T-helper 1 cell treated with Interleukin-12 subunit alpha and Interleukin-12 subunit beta and Interleukin-4 antibody, amounts not matched to agents 30 μg/mL and 1 μg/mL, for 36 hours (primary cell): ENCODE data around the gene NEURL1.

Experiments
- H3K27ac Mint-ChIP-seq: one replicate; pipeline ENCODE4 v1.8.0; 2021; ENCODE audit warnings: mild to moderate bottlenecking, mixed read lengths
- H3K27me3 Mint-ChIP-seq: one replicate; pipeline ENCODE4 v1.8.0; 2021; ENCODE audit warnings: low read depth, mixed read lengths
- H3K36me3 Mint-ChIP-seq: one replicate; pipeline ENCODE4 v1.8.0; 2021; ENCODE audit warnings: low read depth, mixed read lengths
- H3K4me1 Mint-ChIP-seq: one replicate; pipeline ENCODE4 v1.8.0; 2021; ENCODE audit warnings: low read depth, mixed read lengths
- H3K4me3 Mint-ChIP-seq: one replicate; pipeline ENCODE4 v1.8.0; 2021; ENCODE audit warnings: mild to moderate bottlenecking, moderate library complexity, mixed read lengths
- H3K9me3 Mint-ChIP-seq: one replicate; pipeline ENCODE4 v1.8.0; 2021; ENCODE audit warnings: mixed read lengths

Gene NEURL1

DNA sequence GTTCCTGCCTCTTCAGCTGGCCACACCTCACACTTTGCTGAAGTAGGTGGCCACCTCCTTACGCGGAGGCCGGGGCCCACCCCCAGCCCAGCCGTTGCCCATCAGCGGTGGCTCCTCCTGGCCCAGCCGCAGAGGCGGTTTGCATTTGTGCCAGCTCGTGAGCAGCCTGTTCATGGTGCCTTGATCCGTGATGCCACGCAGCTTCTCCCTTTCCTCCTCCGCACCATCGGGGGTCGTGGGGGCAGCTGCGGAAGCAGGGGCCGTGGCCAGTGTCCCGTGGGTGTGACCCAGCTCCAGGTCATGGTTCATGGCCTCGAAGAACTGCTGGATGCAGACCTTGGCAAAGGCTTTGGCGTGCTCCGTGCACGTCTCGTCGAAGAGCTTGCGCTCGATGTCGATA lies 38.3 kb upstream of the NEURL1 start:
- Mint-ChIP-seq H3K36me3 (peaks cover 7% of the 10 kb centered on the region), H3K4me1 (peaks cover 33% of the 10 kb centered on the region), H3K9me3 (no peaks in the 10 kb centered on the region), H3K27me3 (no peaks in the 10 kb centered on the region), H3K4me3 (no peak overlapping the region), H3K27ac (no peak overlapping the region)

DNA sequence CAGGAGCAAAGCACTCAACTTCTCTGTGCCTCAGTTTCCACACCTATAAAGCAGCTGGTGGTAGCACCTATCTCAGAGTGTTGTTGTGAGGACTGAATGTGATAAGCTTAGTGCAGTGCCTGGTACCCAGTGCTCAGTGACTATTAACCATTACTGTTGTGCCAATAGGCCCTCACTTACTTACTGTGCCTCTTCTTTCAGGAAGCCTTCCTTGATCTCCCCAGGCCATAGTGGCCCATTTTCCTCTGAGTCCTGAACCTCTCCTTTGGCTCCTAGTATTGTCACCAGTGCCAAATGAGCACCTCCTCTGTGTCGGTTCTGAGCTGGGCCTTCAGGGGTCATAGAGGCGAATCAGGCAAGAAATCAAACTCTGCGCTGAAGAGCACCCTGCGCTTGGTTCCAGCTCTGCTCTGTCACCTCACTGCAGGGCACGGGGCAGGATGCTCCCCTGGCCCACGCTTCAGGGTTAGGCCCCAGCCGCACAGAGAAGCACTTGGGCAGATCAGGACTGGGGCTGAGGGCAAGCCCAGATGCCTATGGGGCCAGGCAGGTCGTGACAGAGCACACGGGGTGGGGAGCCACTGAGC lies 37.3 kb upstream of the NEURL1 start:
- Mint-ChIP-seq H3K4me3 (no peak overlapping the region), H3K9me3 (no peaks in the 10 kb centered on the region), H3K4me1 (peaks cover 24% of the 10 kb centered on the region), H3K27me3 (no peaks in the 10 kb centered on the region), H3K27ac (no peak overlapping the region), H3K36me3 (peaks cover 2% of the 10 kb centered on the region)

DNA sequence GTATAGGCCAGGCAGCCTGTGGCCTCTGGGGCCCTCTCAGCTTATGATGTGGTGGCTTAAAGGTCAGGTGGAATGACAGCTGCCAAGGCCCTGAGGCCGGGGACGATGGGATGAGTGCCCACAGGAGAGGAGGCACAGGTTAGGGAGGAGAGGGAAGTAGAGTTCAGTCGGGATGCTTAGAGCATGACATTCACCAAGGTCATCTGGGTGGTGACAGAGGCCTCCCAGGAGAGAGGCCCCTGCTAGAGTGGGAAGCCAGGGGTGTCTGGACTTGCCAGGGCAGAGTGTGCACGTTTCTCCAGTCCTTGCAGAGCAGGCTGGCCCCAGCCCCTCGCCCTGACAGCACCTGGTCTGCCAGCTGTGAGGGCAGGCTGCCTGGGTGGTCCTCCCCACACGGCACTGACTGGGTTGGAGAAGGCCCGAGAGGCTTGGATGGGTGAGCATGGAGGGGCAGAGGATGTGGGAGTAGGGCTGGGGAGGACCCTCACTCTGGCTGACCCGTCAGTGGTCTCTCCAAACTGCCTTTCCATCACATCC lies 36.3 kb upstream of the NEURL1 start:
- Mint-ChIP-seq H3K9me3 (no peaks in the 10 kb centered on the region), H3K27ac (peak overlapping the region; percentile 66), H3K4me1 (peaks cover 19% of the 10 kb centered on the region), H3K4me3 (no peak overlapping the region), H3K27me3 (no peaks in the 10 kb centered on the region), H3K36me3 (no peaks in the 10 kb centered on the region)

DNA sequence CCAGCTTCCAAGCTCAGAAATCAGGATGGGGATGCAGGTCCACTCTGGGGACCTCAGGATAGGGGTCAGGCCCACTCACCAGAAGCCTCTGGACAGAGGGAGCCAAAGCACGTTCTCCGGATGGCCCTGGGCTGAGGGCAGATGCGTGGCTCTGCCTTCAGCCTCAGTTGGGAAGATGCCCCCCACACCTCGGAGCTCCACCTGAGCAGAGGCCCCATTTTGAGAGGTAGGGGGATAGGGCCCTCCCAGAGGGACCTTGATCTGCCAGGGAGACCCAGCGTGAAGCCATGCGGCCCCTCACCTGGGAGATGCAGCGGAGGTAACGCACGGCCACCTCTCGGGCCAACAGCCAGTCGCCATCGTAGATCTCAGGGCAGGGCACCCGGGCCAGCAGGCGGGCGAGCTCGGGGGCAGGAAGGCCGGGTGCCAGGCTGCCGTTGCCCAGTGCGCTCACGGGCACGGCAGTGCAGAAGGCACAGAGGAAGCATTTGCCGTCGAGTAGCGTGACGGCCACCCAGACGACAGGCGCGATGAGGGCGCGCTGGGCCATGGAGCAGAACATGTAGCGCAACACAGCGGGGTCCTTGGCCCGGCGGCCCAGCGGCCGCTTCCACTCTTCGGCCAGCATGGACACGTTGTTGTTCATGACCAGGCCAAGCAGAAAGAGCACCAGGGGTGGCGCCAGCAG lies 35.5 kb upstream of the NEURL1 start:
- Mint-ChIP-seq H3K4me1 (peaks cover 14% of the 10 kb centered on the region), H3K36me3 (no peaks in the 10 kb centered on the region), H3K4me3 (no peak overlapping the region), H3K9me3 (no peaks in the 10 kb centered on the region), H3K27me3 (no peaks in the 10 kb centered on the region), H3K27ac (no peak overlapping the region)

DNA sequence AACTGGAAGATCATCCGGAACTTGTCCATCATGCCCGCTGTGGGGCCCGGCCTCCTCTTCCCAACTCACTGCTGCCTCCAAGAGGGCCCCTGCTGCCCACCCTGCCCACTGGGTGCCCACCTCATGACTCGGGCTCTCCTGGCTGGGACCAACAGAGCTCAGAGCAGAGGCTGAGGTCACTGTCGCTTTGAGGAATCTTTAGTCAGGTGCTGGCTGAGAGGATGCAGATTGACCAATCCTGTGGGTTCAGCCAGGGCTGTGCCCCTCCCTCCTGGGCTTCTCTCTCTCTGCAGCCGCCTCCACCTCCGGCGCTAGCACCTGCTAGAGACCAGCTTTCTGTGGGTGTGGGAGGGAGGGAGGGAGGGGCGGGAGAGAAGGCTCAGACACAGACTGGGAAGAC lies 34.8 kb upstream of the NEURL1 start, which contains the start of gene CALHM1:
Gene CALHM1 (minus strand): TSS at position 181 of the 400 bp plus-strand sequence. CDS start 149 bp downstream, at position 32.
- Mint-ChIP-seq H3K27me3 (peaks cover 2% of the 10 kb centered on the region), H3K4me3 (no peak within 1 kb of the TSS), H3K36me3 (no peaks in the 10 kb centered on the region), H3K9me3 (no peaks in the 10 kb centered on the region), H3K4me1 (peaks cover 11% of the 10 kb centered on the region), H3K27ac (peak within 1 kb of the TSS; percentile 10)

DNA sequence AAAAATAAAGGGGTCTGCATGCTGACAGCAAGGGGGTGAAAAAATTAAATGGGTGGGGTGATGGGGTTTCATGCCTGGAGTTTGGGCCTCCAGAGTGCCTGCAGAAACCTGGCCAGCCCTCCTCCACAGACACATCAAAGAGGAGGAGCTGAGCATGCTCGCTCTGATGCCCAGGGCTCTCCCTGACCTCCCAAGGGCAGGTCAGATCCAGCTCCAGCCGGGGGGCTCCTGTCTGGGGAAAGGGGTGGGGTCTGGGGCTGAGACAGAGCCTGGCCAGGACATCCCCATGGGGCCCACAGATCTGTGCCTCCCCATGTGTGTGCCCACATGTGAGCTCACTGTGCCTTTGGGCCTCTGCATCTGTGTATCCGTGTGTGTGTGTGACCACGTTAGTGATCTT lies 33.9 kb upstream of the NEURL1 start:
- H3K4me3 Mint-ChIP-seq: no peak overlapping the region
- no peak overlapping the region for H3K27ac Mint-ChIP-seq
- peaks cover 11% of the 10 kb centered on the region for H3K4me1 Mint-ChIP-seq
- H3K27me3 Mint-ChIP-seq: peaks cover 11% of the 10 kb centered on the region
- H3K9me3 Mint-ChIP-seq: no peaks in the 10 kb centered on the region
- no peaks in the 10 kb centered on the region for H3K36me3 Mint-ChIP-seq

DNA sequence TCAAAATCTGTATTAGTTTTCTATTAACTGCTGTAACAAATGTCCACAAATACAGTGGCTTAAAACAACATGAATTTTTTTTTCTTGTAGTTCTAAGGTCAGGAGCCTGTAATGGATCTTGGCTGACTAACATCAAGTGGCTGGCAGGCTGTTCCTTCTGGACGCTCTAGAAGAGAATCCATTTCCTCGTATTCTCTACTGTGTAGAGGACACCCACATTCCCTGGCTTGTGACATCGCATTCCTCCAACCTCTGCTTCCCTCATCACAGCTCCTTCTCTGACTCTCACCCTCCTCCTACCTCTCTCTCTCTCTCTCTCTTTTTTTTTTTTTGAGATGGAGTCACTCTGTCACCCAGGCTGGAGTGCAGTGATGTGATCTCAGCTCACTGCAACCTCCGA lies 30.0 kb upstream of the NEURL1 start:
- H3K27me3 Mint-ChIP-seq: peaks cover 14% of the 10 kb centered on the region
- peaks cover 35% of the 10 kb centered on the region for H3K4me1 Mint-ChIP-seq
- H3K9me3 Mint-ChIP-seq: no peaks in the 10 kb centered on the region
- H3K4me3 Mint-ChIP-seq: no peak overlapping the region
- H3K36me3 Mint-ChIP-seq: peaks cover 6% of the 10 kb centered on the region
- H3K27ac Mint-ChIP-seq: no peak overlapping the region

DNA sequence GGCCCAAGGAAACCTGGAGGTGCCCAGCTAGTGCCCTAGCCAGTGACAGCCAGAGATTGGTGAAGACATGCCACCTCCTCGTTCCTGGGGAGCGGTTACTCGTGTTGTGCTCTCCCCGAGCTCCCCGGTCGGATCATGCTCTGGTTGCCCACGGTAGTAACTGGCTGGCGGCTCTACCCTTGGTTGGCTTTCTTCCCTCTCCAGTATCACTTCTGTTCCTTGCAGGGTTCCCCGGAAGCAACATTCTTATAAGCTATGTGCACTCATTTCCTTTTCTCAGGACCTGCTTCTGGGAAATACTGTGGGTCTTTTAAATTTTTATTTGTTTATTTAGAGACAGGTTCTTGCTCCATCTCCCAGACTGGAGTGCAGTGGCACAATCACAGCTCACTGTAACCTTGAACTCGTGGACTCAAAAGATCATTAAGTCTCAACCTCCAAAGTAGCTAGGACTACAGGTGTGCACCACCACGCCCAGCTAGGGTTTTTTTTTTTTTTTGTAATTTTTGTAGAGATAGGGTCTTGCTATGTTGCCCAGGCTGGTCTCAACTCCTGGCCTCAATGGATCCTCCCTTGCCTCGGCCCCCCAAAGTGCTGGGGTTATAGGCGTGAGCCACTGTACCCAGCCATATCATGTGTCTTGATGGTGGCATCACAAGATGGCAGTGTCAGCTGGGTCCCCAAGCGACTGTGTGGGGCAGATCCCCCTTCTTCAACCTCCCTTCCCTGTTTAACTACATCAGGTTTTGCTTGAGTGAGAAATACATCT lies 27.9 kb upstream of the NEURL1 start:
- Mint-ChIP-seq H3K36me3 (peaks cover 13% of the 10 kb centered on the region), H3K27ac (no peak overlapping the region)

DNA sequence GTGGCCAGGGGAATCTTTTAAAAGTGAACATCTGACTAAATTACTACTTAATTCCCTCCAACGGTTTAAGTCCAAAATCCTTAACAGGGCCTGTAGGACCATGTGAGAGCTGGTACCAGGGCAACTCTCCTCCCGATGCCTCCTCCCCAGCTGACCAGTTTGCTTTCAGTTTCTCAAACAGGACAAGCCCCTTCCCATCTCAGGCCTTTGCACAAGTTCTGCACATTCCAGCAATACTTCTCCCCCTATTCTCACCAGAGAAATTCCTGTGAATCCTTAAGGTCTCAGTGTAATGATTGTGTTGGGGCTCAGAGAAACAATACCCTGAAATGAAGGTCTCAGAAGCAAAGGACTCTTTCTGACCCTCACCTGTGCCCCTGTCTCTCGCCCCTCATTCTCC lies 26.8 kb upstream of the NEURL1 start:
- peaks cover 17% of the 10 kb centered on the region for H3K27me3 Mint-ChIP-seq
- peaks cover 53% of the 10 kb centered on the region for H3K4me1 Mint-ChIP-seq
- H3K36me3 Mint-ChIP-seq: peaks cover 16% of the 10 kb centered on the region
- H3K4me3 Mint-ChIP-seq: no peak overlapping the region
- H3K27ac Mint-ChIP-seq: peak overlapping the region; percentile 52
- H3K9me3 Mint-ChIP-seq: peaks cover 5% of the 10 kb centered on the region

More for the DNA sequence above, 27.9 kb upstream of the NEURL1 start:
- peaks cover 17% of the 10 kb centered on the region for H3K27me3 Mint-ChIP-seq
- H3K4me3 Mint-ChIP-seq: no peak overlapping the region
- H3K9me3 Mint-ChIP-seq: peaks cover 5% of the 10 kb centered on the region
- peaks cover 42% of the 10 kb centered on the region for H3K4me1 Mint-ChIP-seq

DNA sequence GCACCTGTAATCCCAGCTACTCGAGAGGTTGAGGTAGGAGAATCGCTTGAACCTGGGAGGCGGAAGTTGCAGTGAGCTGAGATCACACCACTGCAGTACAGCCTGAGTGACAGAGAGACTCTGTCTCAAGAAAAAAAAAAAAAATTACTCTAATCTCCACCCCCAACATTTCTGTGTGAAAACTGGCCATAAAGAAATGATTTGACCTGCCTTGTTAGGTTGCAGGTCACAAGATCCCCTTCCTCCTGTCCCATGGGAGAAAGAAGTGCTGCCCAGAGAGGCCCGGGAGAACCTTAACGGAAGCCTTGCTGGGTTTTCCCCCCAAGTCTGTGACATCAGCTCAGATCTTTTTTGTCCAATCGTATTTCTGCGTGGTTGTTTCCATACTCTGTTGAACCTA lies 26.1 kb upstream of the NEURL1 start:
- Mint-ChIP-seq H3K4me1 (peaks cover 59% of the 10 kb centered on the region), H3K27me3 (peaks cover 17% of the 10 kb centered on the region), H3K4me3 (no peak overlapping the region), H3K36me3 (peaks cover 16% of the 10 kb centered on the region), H3K27ac (peak overlapping the region; percentile 66), H3K9me3 (peaks cover 5% of the 10 kb centered on the region)

DNA sequence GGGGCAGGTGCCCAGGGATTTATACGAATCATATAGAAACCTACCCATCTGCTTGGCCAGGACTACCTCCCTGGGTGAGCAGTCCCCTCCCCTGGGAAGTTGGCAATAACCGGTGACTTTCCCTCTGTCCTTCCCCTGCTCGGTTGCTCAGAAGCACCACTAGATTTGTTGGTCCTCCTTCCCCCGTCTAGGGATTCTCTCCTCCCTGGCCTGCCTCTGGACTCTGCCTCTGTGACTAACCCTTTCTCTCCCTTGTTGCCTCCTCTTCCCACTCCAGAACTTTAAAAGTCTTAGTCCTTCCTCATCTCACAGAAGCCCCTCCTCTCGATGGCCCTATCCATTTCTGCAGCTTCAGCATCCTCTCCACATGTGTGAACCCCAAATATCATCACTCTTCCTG lies 24.3 kb upstream of the NEURL1 start:
- Mint-ChIP-seq H3K36me3 (peaks cover 18% of the 10 kb centered on the region), H3K4me3 (no peak overlapping the region), H3K27ac (peak overlapping the region; percentile 79), H3K27me3 (peaks cover 10% of the 10 kb centered on the region), H3K9me3 (peaks cover 5% of the 10 kb centered on the region), H3K4me1 (peaks cover 63% of the 10 kb centered on the region)

DNA sequence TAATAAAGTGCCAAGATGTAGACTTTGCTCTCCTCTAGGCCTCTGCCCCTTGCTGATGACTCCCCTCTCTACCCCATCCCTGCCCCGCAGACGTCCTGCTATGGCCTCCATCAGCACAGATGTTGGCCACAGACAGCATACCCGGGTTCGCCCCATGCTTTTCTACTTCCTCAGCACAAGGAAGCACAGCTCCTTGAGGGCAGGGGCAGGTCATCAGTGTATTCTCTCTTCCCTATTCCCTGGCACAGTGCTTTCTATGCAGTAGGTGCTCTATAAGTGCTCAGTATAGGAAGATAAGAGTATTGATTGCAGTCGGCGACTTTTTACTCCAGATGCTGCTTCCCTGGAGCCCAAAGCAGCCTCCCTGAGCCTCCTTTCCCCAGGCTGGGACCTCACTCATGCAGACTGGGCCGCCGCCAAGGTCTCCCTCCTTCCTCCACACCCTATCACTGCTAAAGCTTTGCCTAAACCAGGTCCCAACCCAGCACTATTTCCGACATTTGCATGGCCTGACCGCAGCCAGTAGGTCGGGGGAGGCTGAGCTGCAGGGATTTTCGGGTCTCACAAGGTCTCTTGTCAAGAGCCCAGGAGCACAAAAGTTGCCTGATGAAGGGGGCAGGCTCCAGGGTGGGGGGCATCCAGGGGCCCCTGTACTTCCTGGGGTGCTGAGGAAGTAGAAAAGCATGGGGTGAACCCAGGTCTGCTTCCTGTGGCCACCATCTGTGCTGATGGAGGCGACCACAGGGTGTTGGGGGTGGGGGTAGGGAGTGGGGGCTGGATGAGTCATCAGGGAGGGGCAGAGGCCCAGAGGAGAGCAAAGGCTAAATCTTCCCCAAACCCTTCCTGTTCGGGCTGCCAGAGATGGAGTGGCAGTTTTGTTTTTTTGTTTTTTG lies 22.5 kb upstream of the NEURL1 start:
- peaks cover 4% of the 10 kb centered on the region for H3K27me3 Mint-ChIP-seq
- peak overlapping the region; percentile 95 for H3K27ac Mint-ChIP-seq
- H3K4me1 Mint-ChIP-seq: peaks cover 54% of the 10 kb centered on the region
- peak overlapping the region; percentile 65 for H3K4me3 Mint-ChIP-seq
- H3K36me3 Mint-ChIP-seq: peaks cover 18% of the 10 kb centered on the region
- peaks cover 5% of the 10 kb centered on the region for H3K9me3 Mint-ChIP-seq

DNA sequence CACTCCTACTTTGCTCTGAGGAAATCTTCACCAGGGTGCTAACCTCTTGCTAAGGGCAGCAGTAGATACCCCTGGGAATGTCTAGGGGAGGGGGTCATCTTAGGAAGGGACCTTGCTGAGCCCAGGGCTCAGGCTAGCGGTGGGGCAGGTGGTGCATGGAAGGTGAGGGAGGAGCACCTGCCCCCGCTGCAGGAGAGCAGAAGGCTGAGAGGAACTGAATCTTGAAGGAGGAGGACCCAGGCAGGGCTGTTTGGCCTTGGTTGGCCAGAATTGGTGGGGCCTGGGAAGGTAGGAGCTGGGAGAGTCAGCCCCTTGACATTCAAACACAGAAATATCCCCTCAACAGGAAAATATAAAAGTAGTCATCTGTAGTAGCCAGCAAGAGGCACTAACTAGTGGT lies 21.5 kb upstream of the NEURL1 start:
- H3K4me3 Mint-ChIP-seq: peak overlapping the region; percentile 40
- peaks cover 52% of the 10 kb centered on the region for H3K4me1 Mint-ChIP-seq
- H3K36me3 Mint-ChIP-seq: peaks cover 18% of the 10 kb centered on the region
- H3K9me3 Mint-ChIP-seq: peaks cover 5% of the 10 kb centered on the region
- H3K27ac Mint-ChIP-seq: peak overlapping the region; percentile 95
- peaks cover 4% of the 10 kb centered on the region for H3K27me3 Mint-ChIP-seq

DNA sequence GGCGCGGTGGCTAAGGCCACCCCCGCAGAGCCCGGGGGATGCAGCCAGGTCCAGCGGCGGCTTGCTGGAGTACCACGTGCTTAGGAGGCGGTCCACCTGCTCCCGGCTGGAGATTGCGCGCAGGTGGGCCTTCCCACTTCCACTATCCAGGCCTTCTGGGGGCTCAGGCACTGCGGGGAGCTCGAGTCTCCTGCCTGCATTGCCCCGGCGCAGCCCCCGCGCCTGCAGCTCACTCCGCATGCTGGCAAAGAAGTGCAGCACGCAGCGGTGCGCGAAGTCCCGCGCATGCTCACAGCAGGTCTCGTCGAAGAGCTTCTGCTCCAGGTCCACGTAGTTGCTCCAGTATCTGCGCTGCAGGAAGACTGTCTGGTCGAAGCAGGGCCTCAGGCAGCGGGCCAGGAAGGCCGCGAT lies 20.2 kb upstream of the NEURL1 start:
- Mint-ChIP-seq H3K27ac (no peak overlapping the region), H3K27me3 (peaks cover 4% of the 10 kb centered on the region), H3K4me3 (no peak overlapping the region), H3K4me1 (peaks cover 47% of the 10 kb centered on the region), H3K9me3 (peaks cover 5% of the 10 kb centered on the region), H3K36me3 (peaks cover 12% of the 10 kb centered on the region)
